T-cell (primary cell): ENCODE results near the gene WDR41. TPM values are rescaled to one million over a fixed set of nuclear protein-coding genes. Genes with fewer than 3 reads are reported as not detected.

Source experiments
- ATAC-seq, 4 experiments: fragments of 200-7000 bp in 3 of 4; fragments of 150-1000 bp in 1 of 4; cut with Tn5 transposase; replicated peaks in 1 of 4; 1 replicate in 3 of 4; 2 replicates in 1 of 4; pipeline ENCODE4 v1.10.0; 2021; ENCODE audit warnings: moderate library complexity in 3 of 4, mild to moderate bottlenecking in 2 of 4, moderate number of reproducible peaks in 1 of 4
- CTCF ChIA-PET, 2 donors: fragments of 300-600 bp; sonication (Branson Sonifier 250); formaldehyde crosslinking; loops; one replicate each; lab custom pipeline; 2022; ENCODE audit warnings: antibody characterized with exemption in 2 of 2; lab: Charles Lee
- POLR2A ChIA-PET, 2 donors: fragments of 300-600 bp; sonication (Branson Sonifier 250); formaldehyde crosslinking; loops; one replicate each; lab custom pipeline; 2022; ENCODE audit warnings: antibody characterized with exemption in 2 of 2; lab: Charles Lee
- DNase-seq, 35 experiments: peaks; one replicate each; pipeline versions ENCODE4 v3.0.0 to v3.0.0-alpha.2; 2013 to 2023
- H3K27ac ChIP-seq: one replicate; pipeline ENCODE4 v1.5.1; 2013; ENCODE audit warnings: low read length
- H3K27me3 ChIP-seq, 2 experiments: replicated peaks in 1 of 2; 1 replicate in 1 of 2; 2 replicates in 1 of 2; pipeline versions ENCODE4 v1.6.1 to v1.7.0; 2013; ENCODE audit warnings: low read length in 1 of 2, mixed read lengths in 1 of 2; ENCODE audit not compliant: control insufficient read depth in 2 of 2, insufficient read depth in 2 of 2; ENCODE audit errors: extremely low read depth in 1 of 2
- H3K36me3 ChIP-seq, 2 donors: 1 replicate in 1 of 2; 2 replicates in 1 of 2; pipeline versions ENCODE4 v1.6.1 to v1.7.0; 2013; ENCODE audit warnings: low read length in 1 of 2; ENCODE audit not compliant: control insufficient read depth in 2 of 2, insufficient read depth in 1 of 2; ENCODE audit errors: extremely low read depth in 1 of 2
- H3K4me1 ChIP-seq, 2 experiments: 1 replicate in 1 of 2; 2 replicates in 1 of 2; pipeline versions ENCODE4 v1.6.1 to v1.7.0; 2013; ENCODE audit warnings: low read length in 2 of 2, mixed read lengths in 1 of 2; ENCODE audit not compliant: insufficient read depth in 2 of 2, control insufficient read depth in 1 of 2; ENCODE audit errors: extremely low read depth in 1 of 2
- H3K4me3 ChIP-seq, 2 donors: 1 replicate in 1 of 2; 2 replicates in 1 of 2; pipeline versions ENCODE4 v1.5.1 to v1.7.0; 2013; ENCODE audit warnings: mild to moderate bottlenecking in 2 of 2, low read length in 1 of 2, moderate library complexity in 1 of 2; ENCODE audit not compliant: control insufficient read depth in 1 of 2; ENCODE audit errors: extremely low read depth in 1 of 2
- H3K9me3 ChIP-seq: 2 replicates; pipeline ENCODE4 v1.7.0; 2013
- H3K27ac Mint-ChIP-seq, 2 donors: one replicate each; pipeline ENCODE4 v1.8.0; 2020 to 2021; ENCODE audit warnings: mild to moderate bottlenecking in 2 of 2, mixed read lengths in 2 of 2
- H3K27me3 Mint-ChIP-seq, 2 donors: one replicate each; pipeline ENCODE4 v1.8.0; 2021 to 2022; ENCODE audit warnings: mixed read lengths in 2 of 2
- H3K36me3 Mint-ChIP-seq: one replicate; pipeline ENCODE4 v1.8.0; 2021; ENCODE audit warnings: mixed read lengths
- H3K4me1 Mint-ChIP-seq, 3 donors: one replicate each; pipeline ENCODE4 v1.8.0; 2020 to 2022; ENCODE audit warnings: mixed read lengths in 3 of 3, mild to moderate bottlenecking in 1 of 3
- H3K4me3 Mint-ChIP-seq, 3 donors: one replicate each; pipeline ENCODE4 v1.8.0; 2020 to 2022; ENCODE audit warnings: mild to moderate bottlenecking in 3 of 3, mixed read lengths in 3 of 3, moderate library complexity in 3 of 3
- H3K9me3 Mint-ChIP-seq, 3 donors: one replicate each; pipeline ENCODE4 v1.8.0; 2020 to 2022; ENCODE audit warnings: mixed read lengths in 3 of 3
- WGBS: methylation state at CpG from one replicate; pipeline ENCODE4 v1.1.5; 2013; ENCODE audit warnings: missing lambda C conversion rate; ENCODE audit not compliant: insufficient coverage; 5-methylcytosine and 5-hydroxymethylcytosine counted together
- total RNA-seq, 35 experiments: library from RNA in 6 of 35; stranded (reverse) in 6 of 35; fragments of 120-200 nt in 1 of 35; gene quantifications; one replicate each; pipeline versions ENCODE4 v1.2.1 to v1.2.4 and lab custom pipeline; 2013 to 2026

The WDR41 gene
- total RNA-seq, 5 donors from 2014 or later (not counting 1 experiment from before 2014, with no cell fraction given) = 8.3 to 13.5 (median 11.7) TPM

- ATAC-seq (no peak), DNase-seq (no peak)
- ChIA-PET CTCF (no interaction called here), POLR2A (interaction anchor here in 1 of 2 donors (0.5 kb wide), 1 partner anchor 32 kb away, joined by 3 read pairs; no protein-coding TSS in a partner anchor)
- Mint-ChIP-seq H3K36me3 (no peaks in the 10 kb centered on the region), H3K9me3 (no peaks in the 10 kb centered on the region), H3K4me3 (no peak overlapping the region), H3K27me3 (peaks cover 3 to 4% of the 10 kb centered on the region in 2 donors), H3K27ac (no peak overlapping the region), H3K4me1 (no peaks in the 10 kb centered on the region)
- Histone ChIP-seq H3K4me3 (no peak overlapping the region), H3K27ac (no peak overlapping the region), H3K9me3 (no peaks in the 10 kb centered on the region), H3K27me3 (peaks cover 0 to 6% of the 10 kb centered on the region in 2 experiments), H3K4me1 (peaks cover 0 to 6% of the 10 kb centered on the region in 2 experiments), H3K36me3 (no peaks in the 10 kb centered on the region)
- 55% methylated on average over 3 of the region's 10 CpGs for WGBS
Observed at GRCh38 chr5:77409870-77410621, 82.1 kb downstream of the WDR41 start.

DNA sequence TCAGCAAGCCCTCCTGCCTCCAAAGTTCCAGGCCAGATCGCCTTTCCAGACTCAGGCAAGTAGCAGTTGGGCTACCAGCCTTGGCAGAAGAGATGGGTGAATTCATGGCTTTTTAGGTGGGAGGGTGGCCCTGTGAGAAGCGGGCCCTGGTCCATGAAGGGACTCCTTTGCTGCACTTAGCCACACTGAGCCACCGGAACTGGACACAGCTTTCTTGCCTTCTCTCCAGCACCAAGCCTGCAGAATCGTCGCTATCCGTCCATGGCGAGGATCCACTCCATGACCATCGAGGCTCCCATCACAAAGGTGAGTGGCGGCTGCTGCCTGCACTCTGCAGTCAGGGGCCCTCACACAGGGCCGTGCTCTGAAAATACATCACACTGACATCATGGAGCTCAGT is 85.0 kb downstream of the WDR41 start:
- 86% methylated on average over 8 of the region's 10 CpGs for WGBS
- CTCF ChIA-PET = interaction anchor here in 1 of 2 donors (0.9 kb wide), 1 partner anchor 85 kb away, joined by 3 read pairs; the partner anchor contains the start of gene WDR41

GRCh38 chr5:77402796-77403195 is 89.3 kb downstream of the WDR41 start:
- ATAC-seq (no peak), DNase-seq (no peak)
- no peaks in the 10 kb centered on the region for H3K4me1 ChIP-seq
- H3K27ac ChIP-seq = no peak overlapping the region
- Mint-ChIP-seq H3K27me3 (peaks cover 2 to 3% of the 10 kb centered on the region in 2 donors), H3K4me3 (no peak overlapping the region), H3K9me3 (no peaks in the 10 kb centered on the region), H3K36me3 (peaks cover 2% of the 10 kb centered on the region), H3K4me1 (no peaks in the 10 kb centered on the region), H3K27ac (no peak overlapping the region)
- WGBS = 100% methylated on average over 3 of the region's 6 CpGs
- CTCF ChIA-PET = no interaction called here
- no peaks in the 10 kb centered on the region for H3K36me3 ChIP-seq
- POLR2A ChIA-PET = interaction anchor here in 1 of 2 donors (0.6 kb wide), 1 partner anchor 11 kb away, joined by 4 read pairs; no protein-coding TSS in a partner anchor
- peaks cover 0 to 6% of the 10 kb centered on the region in 2 experiments for H3K27me3 ChIP-seq
- H3K9me3 ChIP-seq = no peaks in the 10 kb centered on the region
- no peak overlapping the region for H3K4me3 ChIP-seq

More for the DNA sequence above, 85.0 kb downstream of the WDR41 start:
- Histone ChIP-seq H3K9me3 (no peaks in the 10 kb centered on the region), H3K4me3 (no peak overlapping the region), H3K27me3 (peaks cover 0 to 6% of the 10 kb centered on the region in 2 experiments), H3K4me1 (peaks cover 0 to 6% of the 10 kb centered on the region in 2 experiments), H3K36me3 (no peaks in the 10 kb centered on the region), H3K27ac (no peak overlapping the region)
- H3K36me3 Mint-ChIP-seq = no peaks in the 10 kb centered on the region
- no peak overlapping the region for H3K27ac Mint-ChIP-seq
- no peaks in the 10 kb centered on the region for H3K4me1 Mint-ChIP-seq
- POLR2A ChIA-PET = interaction anchor here in 1 of 2 donors (0.6 kb wide), 1 partner anchor 22 kb away, joined by 3 read pairs; no protein-coding TSS in a partner anchor
- no peak for DNase-seq
- no peak for ATAC-seq
- no peak overlapping the region for H3K4me3 Mint-ChIP-seq
- no peaks in the 10 kb centered on the region for H3K9me3 Mint-ChIP-seq
- peaks cover 3 to 4% of the 10 kb centered on the region in 2 donors for H3K27me3 Mint-ChIP-seq

- Mint-ChIP-seq H3K4me1 (no peaks in the 10 kb centered on the region), H3K4me3 (no peak overlapping the region), H3K36me3 (peaks cover 2% of the 10 kb centered on the region), H3K27ac (no peak overlapping the region), H3K27me3 (peaks cover 0 to 3% of the 10 kb centered on the region in 2 donors), H3K9me3 (no peaks in the 10 kb centered on the region)
- Histone ChIP-seq H3K36me3 (no peaks in the 10 kb centered on the region), H3K9me3 (no peaks in the 10 kb centered on the region), H3K4me1 (no peaks in the 10 kb centered on the region), H3K4me3 (no peak overlapping the region), H3K27me3 (no peaks in the 10 kb centered on the region), H3K27ac (no peak overlapping the region)
- POLR2A ChIA-PET = no interaction called here
- no CpG with 5 or more reads among the region's 1 CpG for WGBS
- CTCF ChIA-PET = no interaction called here
- DNase-seq (no peak), ATAC-seq (no peak)
Observed at GRCh38 chr5:77400645-77401044, 91.5 kb downstream of the WDR41 start.

DNA sequence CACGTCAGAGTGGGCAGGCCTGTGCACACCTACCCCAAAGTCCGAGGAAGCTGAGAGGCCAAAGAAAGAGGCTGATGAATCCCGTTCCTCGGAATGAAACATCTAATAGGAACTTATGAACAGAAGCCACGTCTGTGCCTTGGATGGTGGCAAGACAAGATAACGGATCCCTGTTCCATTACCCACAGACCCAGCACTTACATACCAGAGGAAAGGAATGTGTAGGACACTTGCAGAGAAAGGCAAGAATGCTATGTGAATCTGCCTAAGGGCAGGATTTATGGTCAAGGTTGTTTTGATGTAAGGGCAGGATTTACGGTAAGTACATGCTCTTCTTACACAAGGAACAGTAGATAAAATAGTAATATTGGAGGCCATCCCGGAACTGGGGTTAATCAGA is 93.2 kb downstream of the WDR41 start:
- ChIA-PET POLR2A (no interaction called here), CTCF (no interaction called here)
- H3K4me1 Mint-ChIP-seq = no peaks in the 10 kb centered on the region
- H3K4me3 Mint-ChIP-seq = no peak overlapping the region
- Histone ChIP-seq H3K4me1 (no peaks in the 10 kb centered on the region), H3K27me3 (no peaks in the 10 kb centered on the region), H3K4me3 (no peak overlapping the region), H3K27ac (no peak overlapping the region), H3K9me3 (no peaks in the 10 kb centered on the region), H3K36me3 (no peaks in the 10 kb centered on the region)
- no peaks in the 10 kb centered on the region for H3K9me3 Mint-ChIP-seq
- 75% methylated on average over 1 of the region's 8 CpGs for WGBS
- H3K36me3 Mint-ChIP-seq = peaks cover 2% of the 10 kb centered on the region
- DNase-seq = no peak
- H3K27me3 Mint-ChIP-seq = no peaks in the 10 kb centered on the region
- no peak for ATAC-seq
- H3K27ac Mint-ChIP-seq = no peak overlapping the region

DNA sequence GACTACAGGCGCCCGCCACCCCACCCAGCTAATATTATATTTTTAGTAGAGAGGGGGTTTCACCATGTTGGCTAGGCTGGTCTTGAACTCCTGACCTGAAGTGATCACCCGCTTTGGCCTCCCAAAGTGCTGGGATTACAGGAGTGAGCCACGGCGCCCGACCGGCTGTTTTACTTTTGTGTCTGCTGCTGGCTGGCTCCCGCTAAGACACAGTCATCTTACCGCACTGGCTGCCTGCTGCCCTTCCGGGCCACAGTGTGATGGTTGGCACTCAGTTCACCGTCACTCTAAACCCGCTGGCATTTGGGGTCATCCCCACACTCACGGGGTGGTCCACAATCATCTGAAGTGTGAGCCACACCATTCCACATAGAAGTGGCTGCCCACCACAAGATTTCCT is 93.7 kb downstream of the WDR41 start:
- no peak overlapping the region for H3K27ac ChIP-seq
- Mint-ChIP-seq H3K27me3 (no peaks in the 10 kb centered on the region), H3K36me3 (peaks cover 2% of the 10 kb centered on the region), H3K4me1 (no peaks in the 10 kb centered on the region), H3K27ac (no peak overlapping the region), H3K9me3 (no peaks in the 10 kb centered on the region), H3K4me3 (no peak overlapping the region)
- no peaks in the 10 kb centered on the region for H3K36me3 ChIP-seq
- ChIA-PET POLR2A (no interaction called here), CTCF (no interaction called here)
- no peak overlapping the region for H3K4me3 ChIP-seq
- no peaks in the 10 kb centered on the region for H3K4me1 ChIP-seq
- ATAC-seq = no peak
- WGBS = 95% methylated on average over 11 of the region's 13 CpGs
- DNase-seq = no peak
- H3K27me3 ChIP-seq = no peaks in the 10 kb centered on the region
- no peaks in the 10 kb centered on the region for H3K9me3 ChIP-seq
